ENCODE data around the gene PRICKLE2. TPM values are rescaled to one million over a fixed set of nuclear protein-coding genes. Genes with fewer than 3 reads are reported as not detected.

PRICKLE2 gene
- polyA plus RNA-seq, 2 of the 4 experiments (the other 2 are of a cell fraction): 5.3 to 6.3 TPM

GRCh38 chr3:64049136-64049535 is 176.1 kb downstream of the PRICKLE2 start:
- no peak for FAIRE-seq
- peak in 1 of 2 experiments; percentile 45 for DNase-seq (ENCODE audit: low read depth in 1 of 2, low spot score in 1 of 2)
- ChIA-PET CTCF (interaction anchor here (1.3 to 3.0 kb wide), 4 partner anchors 18 to 176 kb away, joined by 6 to 12 read pairs (median 10); partner anchors contain the start of genes PRICKLE2 and PSMD6), POLR2A (no interaction called here)
- TF ChIP-seq E2F6 (IDR thresholded peaks at IDR 0.05; ENCODE audit: borderline replicate concordance, low read depth): no peak
- TF ChIP-seq ZFP36 (IDR thresholded peaks at IDR 0.05; ENCODE audit: borderline replicate concordance, partially characterized antibody): peak; percentile 17
- TF ChIP-seq MAX (IDR thresholded peaks at IDR 0.05): no peak
- TF ChIP-seq GATA3 (IDR thresholded peaks at IDR 0.05; ENCODE audit: borderline replicate concordance): peak; percentile 42; the same call in 1 of the 2 replicates
- no peak for TF ChIP-seq RAD21 (conservative IDR thresholded peaks at IDR 0.05 in 1 of 2, IDR thresholded peaks at IDR 0.05 in 1 of 2)
- H3K4me2 ChIP-seq: peak overlapping the region; percentile 7; the same call in 2 of the 3 replicates
- no peak overlapping the region for H3K4me3 ChIP-seq
- no peaks in the 10 kb centered on the region for H3K9me3 ChIP-seq
- ATAC-seq: peak; percentile 59 to 80; a peak in 4 of 6 replicates
- peaks cover 33% of the 10 kb centered on the region for H3K4me1 ChIP-seq
- WGBS (ENCODE audit: missing lambda C conversion rate): 38% methylated on average over 3 of the region's 3 CpGs
- peak overlapping the region; percentile 53 to 78; a peak in 5 of 6 replicates for H3K27ac ChIP-seq

GRCh38 chr3:64048631-64049061 is 176.6 kb downstream of the PRICKLE2 start:
- Histone ChIP-seq H3K4me2 (peak overlapping the region; percentile 7; the same call in 2 of the 3 replicates), H3K27ac (peak overlapping the region; percentile 53 to 78), H3K9me3 (no peaks in the 10 kb centered on the region), H3K4me1 (peaks cover 31% of the 10 kb centered on the region), H3K4me3 (no peak overlapping the region)
- ChIA-PET POLR2A (no interaction called here), CTCF (interaction anchor here (1.6 to 3.0 kb wide), 3 partner anchors 18 to 176 kb away, joined by 8 to 12 read pairs (median 11); partner anchors contain the start of genes PRICKLE2 and PSMD6)
- TF ChIP-seq HEYL (CRISPR knock-in tag; IDR thresholded peaks at IDR 0.05): no peak
- ATAC-seq: no peak
- FAIRE-seq: no peak
- DNase-seq (ENCODE audit: low read depth in 1 of 2, low spot score in 1 of 2): no peak
- 41% methylated on average over 3 of the region's 3 CpGs for WGBS (ENCODE audit: missing lambda C conversion rate)

- H3K4me2 ChIP-seq: no peak overlapping the region
- POLR2A ChIA-PET: no interaction called here
- 92% methylated on average over 7 of the region's 7 CpGs for WGBS (ENCODE audit: missing lambda C conversion rate)
- H3K4me1 ChIP-seq: peaks cover 33% of the 10 kb centered on the region
- H3K9me3 ChIP-seq: no peaks in the 10 kb centered on the region
- ATAC-seq (no peak), FAIRE-seq (no peak), DNase-seq (ENCODE audit: low read depth in 1 of 2, low spot score in 1 of 2) (no peak)
- TF ChIP-seq SREBF2 (IDR thresholded peaks at IDR 0.05): no peak
- no peak for TF ChIP-seq NR3C1 (IDR thresholded peaks at IDR 0.05)
- no peak for TF ChIP-seq RNF2 (IDR thresholded peaks at IDR 0.05; ENCODE audit: borderline replicate concordance, low read depth)
- TF ChIP-seq MAX (IDR thresholded peaks at IDR 0.05): no peak
- TF ChIP-seq BHLHE40 (IDR thresholded peaks at IDR 0.05; ENCODE audit: low read depth, low read length): no peak
- no peak for TF ChIP-seq ZFP36 (IDR thresholded peaks at IDR 0.05; ENCODE audit: borderline replicate concordance, partially characterized antibody)
- TF ChIP-seq REST (IDR thresholded peaks at IDR 0.05): no peak
- no peak for TF ChIP-seq HOXB5 (CRISPR knock-in tag; IDR thresholded peaks at IDR 0.05)
- TF ChIP-seq KDM1A (IDR thresholded peaks at IDR 0.05; ENCODE audit: low read depth): no peak
- TF ChIP-seq SMC3 (IDR thresholded peaks at IDR 0.05): no peak
- no peak for TF ChIP-seq CHD2 (IDR thresholded peaks at IDR 0.05; ENCODE audit: low read length, partially characterized antibody)
- no peak for TF ChIP-seq ESRRA (IDR thresholded peaks at IDR 0.05; ENCODE audit: borderline replicate concordance, low read length)
- TF ChIP-seq ELK1 (IDR thresholded peaks at IDR 0.05; ENCODE audit: low read depth, low read length): no peak
- no peak for TF ChIP-seq EHF (CRISPR knock-in tag; IDR thresholded peaks at IDR 0.05)
- no peak for TF ChIP-seq EHMT2 (IDR thresholded peaks at IDR 0.05; ENCODE audit: low read depth)
- TF ChIP-seq RCOR1 (IDR thresholded peaks at IDR 0.05; ENCODE audit: low read depth, low read length): no peak
- no peak for TF ChIP-seq HEYL (CRISPR knock-in tag; IDR thresholded peaks at IDR 0.05)
- TF ChIP-seq MAFK (IDR thresholded peaks at IDR 0.05; ENCODE audit: partially characterized antibody): no peak
- H3K27ac ChIP-seq: peak overlapping the region; percentile 53 to 78; a peak in 5 of 6 replicates
- no peak overlapping the region for H3K4me3 ChIP-seq
- CTCF ChIA-PET: interaction anchor here (1.0 to 3.0 kb wide), 2 partner anchors 17 to 25 kb away, joined by 3 to 12 read pairs; partner anchors contain the start of gene PSMD6
Measured at GRCh38 chr3:64047787-64048186, 177.5 kb downstream of the PRICKLE2 start.
